GM18508 (cell line): Measurements from ENCODE around the gene SORCS2.

Experiments
- ATAC-seq: cut with Tn5 transposase; IDR thresholded peaks from one replicate; pipeline ENCODE4 v1.9.1; 2021; ENCODE audit warnings: moderate number of reproducible peaks; ENCODE audit not compliant: insufficient read depth, unreplicated experiment

SORCS2 gene

GRCh38 chr4:7736436-7737267 lies 544.3 kb downstream of the SORCS2 start:
- no peak for ATAC-seq

DNA sequence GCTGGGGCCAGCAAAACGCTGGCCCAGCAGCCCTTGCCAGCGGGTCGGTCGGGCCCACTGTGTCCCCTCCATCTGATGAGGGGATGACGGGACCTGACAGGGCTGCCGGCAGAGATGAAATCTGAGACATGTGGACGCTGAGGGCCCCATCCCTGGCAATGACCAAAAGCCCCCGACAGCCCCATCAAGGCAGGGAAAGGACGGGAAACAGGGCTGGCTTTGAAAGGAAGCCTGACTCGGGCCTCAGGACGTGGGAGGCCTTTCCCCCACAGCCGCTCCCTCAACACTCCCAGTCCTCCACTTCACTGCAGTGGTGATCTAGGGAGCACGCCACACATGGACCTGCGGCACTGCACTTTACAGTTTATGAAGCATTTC lies 544.9 kb downstream of the SORCS2 start:
- no peak for ATAC-seq

- no peak for ATAC-seq
Observed at GRCh38 chr4:7737752-7738457, 545.6 kb downstream of the SORCS2 start.

GRCh38 chr4:7738458-7739076 lies 546.2 kb downstream of the SORCS2 start:
- no peak for ATAC-seq

- no peak for ATAC-seq
Observed at GRCh38 chr4:7739077-7739917, 547.0 kb downstream of the SORCS2 start.

DNA sequence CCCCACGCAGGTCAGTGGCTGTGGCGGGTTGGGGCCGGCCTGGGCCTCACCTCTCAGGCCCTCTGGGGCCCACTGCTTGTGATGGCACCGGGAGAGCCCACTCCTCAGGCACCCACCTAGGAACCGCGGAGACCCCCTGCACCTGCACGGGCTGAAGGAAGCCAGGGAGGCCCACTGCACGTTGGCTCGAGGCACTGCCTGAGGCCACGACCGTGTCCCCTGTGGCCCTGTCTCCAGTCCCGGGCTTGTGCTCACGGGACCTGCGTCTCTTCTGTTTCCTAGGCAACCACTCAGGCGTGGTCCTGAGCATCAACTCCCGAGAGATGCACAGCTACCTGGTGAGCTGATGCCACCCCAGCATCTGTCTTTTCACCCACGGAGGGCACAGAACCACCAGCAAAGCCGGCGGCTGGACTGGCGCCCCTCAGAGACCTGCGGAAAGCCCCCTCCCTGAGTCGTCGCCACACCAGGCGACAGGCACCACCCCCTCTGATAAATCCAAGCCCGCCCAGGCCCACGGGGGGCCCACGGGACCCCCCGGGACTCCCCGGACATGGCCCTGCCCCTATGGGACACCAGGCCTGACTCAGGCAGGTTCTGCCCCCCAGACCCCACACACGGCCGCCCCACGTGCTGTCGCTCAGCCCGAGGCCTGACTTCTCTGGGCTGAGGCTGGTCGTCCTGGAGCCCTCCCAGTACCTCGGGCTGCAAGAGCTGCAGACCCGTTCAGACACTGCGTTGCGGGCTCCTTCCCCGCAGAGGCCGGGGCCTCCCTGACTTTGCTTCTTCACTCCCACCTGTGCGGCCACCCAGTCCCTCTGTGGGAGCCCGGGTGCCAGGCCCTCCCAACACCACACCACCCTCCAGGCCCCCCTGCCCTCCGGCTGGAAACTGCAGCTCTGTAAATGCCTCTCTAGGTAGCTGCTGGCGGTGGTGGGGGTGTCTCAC lies 547.9 kb downstream of the SORCS2 start:
- ATAC-seq: no peak

DNA sequence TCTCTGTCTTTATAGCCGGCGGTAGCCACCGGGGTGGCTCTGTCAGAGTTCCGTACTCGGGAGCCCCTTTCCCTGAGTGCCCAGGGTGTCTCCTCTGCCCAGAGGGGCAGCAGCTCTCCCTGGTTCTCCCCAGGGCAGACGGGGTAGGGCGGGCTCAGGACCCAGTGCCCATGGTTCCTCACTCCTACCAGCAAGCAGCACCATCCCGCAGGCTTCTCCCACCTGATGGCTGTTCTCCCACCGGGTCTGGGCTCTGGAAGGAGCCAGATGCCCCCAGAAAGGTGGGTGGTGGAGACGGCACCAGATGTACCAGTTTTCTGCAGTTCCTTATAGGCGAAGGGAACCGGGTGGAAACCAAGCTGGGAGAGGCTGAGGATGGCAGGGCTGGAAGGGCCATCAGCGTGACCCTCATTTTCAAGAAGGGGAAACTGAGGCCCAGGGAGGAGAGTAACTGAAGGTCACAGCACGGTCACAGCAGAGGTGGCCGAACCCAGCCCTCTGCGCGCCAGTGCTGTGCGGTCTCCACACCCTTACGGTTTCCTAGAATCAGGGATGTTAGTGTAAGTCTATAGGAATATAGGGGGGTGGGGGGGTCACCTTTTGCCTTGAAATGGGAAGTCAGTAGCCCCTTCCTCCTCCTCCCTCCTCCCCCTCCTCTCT lies 548.7 kb downstream of the SORCS2 start:
- no peak for ATAC-seq

GRCh38 chr4:7741946-7742806 lies 549.8 kb downstream of the SORCS2 start:
- no peak for ATAC-seq

DNA sequence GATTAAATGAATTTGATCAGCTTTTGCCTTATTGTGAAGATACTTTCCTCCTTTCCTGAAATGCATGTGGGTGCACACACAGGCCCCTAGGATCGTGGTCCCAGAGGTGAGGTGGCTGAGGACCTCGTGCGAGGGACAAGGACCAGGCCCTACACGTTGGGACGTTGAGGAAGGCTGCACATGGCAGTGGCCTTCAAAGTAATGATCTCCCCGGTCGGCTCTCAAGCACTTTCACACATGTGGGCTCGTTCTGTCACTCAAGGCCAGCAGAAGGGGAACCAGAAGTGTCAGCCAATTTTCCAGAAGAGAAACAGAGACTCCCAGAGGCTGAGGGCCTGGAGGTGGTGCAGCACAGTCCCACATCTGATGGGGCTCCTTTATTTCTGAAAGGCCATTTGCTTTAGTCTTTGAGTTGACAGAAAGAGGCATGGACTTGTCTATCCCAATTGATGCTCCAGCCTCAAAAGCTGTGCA lies 550.5 kb downstream of the SORCS2 start:
- ATAC-seq: no peak

DNA sequence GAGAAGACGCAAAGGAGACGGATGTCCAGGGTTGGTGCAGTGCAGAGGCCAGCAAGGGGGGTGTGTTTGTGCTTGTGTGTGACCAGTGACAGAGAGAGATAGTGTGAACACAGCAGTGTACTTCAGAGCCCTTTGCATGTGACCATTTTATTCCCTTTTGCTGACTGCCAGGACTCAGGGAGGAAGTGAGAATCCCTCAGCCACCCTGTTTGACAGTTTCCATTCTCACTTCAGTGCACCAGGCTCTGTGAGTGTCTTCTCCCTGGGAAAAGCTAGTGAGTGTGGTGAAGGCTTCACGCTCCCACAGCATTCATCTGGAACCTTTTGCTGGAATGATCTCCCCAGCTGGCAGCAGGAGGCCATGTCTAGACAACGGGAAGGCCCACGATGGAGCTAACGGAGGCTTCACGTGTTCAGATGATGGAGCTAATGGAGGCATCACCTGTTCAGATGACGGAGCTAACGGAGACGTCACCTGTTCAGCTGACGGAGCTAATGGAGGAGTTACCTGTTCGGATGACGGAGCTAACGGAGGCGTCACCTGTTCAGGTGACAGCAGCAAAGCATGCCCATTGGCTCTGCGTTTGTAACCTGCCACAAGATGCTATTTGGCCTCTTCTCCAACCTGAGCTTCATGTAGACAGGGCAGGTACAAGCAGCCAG lies 551.9 kb downstream of the SORCS2 start:
- ATAC-seq: no peak

DNA sequence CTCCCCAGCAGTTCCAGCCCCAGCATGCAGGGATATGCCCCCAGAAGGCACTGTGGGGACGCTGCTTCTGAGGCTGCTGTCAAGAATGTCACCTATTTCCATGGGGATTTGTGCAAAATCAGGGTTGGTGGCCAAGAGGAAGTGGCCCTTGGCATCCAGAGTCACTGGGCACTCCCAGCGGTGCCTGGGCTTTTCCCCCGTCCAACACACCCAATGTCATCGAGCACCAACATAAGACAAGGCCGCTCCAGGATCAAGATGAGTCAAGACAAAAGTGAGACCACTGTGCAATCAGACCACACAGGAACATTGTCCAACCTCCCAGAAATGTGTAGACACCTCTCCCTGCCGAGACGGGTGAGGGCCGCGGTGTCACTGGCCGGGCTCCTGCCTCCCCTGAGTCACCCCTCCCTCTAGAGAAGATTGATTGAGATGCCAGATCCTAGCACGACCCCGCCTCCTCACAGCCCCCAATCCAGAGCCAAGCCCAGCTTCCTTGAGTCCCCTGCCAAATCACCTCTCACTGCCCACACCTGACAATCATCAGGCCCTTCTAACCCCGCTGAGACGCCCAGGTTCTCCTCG lies 553.1 kb downstream of the SORCS2 start:
- ATAC-seq: no peak

GRCh38 chr4:7746351-7747061 lies 554.2 kb downstream of the SORCS2 start:
- ATAC-seq: no peak

GRCh38 chr4:7747062-7747385 lies 554.7 kb downstream of the SORCS2 start:
- ATAC-seq: no peak

- no peak for ATAC-seq
Observed at GRCh38 chr4:7747566-7747965, 555.2 kb downstream of the SORCS2 start.

DNA sequence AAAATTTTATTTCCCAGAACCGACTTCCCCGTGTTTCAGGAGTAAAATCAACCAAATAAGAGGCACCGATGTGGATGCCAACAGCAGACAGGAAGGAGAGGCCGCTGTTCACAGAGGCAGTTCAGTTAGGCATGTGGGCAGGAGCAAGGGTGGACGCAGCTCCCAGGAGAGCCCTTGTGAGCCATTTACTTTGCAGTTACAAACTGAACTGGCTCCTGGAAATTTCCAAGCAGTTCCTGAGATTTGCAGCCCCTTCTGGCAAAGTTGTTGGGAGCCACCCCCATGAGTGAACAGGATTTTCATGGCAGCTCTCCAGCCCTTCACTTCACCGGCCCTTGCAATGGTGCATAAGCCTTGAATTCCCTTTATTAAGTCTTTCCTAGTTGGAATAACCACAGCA lies 558.2 kb downstream of the SORCS2 start:
- no peak for ATAC-seq

DNA sequence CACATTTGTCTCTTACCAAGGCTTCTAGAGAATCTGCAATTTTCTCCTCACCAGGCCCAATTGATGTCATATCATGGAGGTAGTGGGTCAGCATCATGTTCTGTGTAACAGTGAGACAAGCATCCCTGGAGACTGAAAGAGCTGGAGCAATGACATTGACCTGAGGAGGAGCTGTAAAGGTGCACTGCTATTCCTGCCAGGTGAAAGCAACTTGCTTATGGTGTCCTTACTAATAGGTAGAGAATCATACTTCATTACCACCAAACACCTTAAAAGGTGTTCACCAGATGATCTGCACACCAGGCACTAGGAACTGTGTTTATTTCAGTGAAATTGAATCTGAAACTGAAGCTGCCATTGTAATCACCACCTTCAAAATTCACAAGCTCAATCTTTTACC lies 558.6 kb downstream of the SORCS2 start:
- ATAC-seq: no peak

DNA sequence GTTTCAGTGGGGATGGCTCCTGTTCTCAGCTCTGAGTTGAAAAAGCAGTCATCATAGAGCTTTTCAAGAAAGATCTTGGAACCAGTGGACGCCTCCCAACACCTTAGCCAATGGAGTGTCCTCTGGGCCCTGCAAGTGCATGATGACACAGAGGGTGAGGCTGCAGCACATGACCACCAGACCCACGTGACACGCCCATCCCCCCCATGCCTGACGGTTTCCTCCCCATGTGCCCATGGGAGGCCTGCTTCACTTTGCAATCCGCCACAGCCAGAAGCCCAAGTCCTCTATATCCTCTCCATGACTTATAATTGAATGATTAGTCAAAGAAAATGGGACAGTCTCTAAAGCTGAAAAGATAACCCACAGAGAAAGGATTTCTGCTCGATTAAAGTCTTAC lies 560.3 kb downstream of the SORCS2 start:
- ATAC-seq: no peak
